Measurements from ENCODE around the gene PCSK6.

PCSK6 gene

GRCh38 chr15:101286471-101287114 lies 202.9 kb downstream of the PCSK6 start:
- CTCF ChIA-PET: interaction anchor here (0.6 kb wide), 1 partner anchor 272 kb away, joined by 3 read pairs; no protein-coding TSS in a partner anchor
- POLR2A ChIA-PET: interaction anchor here (4.1 kb wide), 1 partner anchor 7 kb away, joined by 17 read pairs; the partner anchor contains the start of gene SNRPA1
- no peak for DNase-seq (ENCODE audit: extremely low spot score)
- no peak for TF ChIP-seq ZNF384 (IDR thresholded peaks at IDR 0.05)
- TF ChIP-seq BHLHE40 (IDR thresholded peaks at IDR 0.05; ENCODE audit: borderline replicate concordance): no peak
- TF ChIP-seq, protein P1, sequence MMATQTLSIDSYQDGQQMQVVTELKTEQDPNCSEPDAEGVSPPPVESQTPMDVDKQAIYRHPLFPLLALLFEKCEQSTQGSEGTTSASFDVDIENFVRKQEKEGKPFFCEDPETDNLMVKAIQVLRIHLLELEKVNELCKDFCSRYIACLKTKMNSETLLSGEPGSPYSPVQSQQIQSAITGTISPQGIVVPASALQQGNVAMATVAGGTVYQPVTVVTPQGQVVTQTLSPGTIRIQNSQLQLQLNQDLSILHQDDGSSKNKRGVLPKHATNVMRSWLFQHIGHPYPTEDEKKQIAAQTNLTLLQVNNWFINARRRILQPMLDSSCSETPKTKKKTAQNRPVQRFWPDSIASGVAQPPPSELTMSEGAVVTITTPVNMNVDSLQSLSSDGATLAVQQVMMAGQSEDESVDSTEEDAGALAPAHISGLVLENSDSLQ (IDR thresholded peaks at IDR 0.05): no peak
- TF ChIP-seq LEF1 (IDR thresholded peaks at IDR 0.05; ENCODE audit: borderline replicate concordance): no peak
- no peak for TF ChIP-seq FOXM1 (IDR thresholded peaks at IDR 0.05; ENCODE audit: borderline replicate concordance)
- TF ChIP-seq L3MBTL2 (conservative IDR thresholded peaks at IDR 0.05): no peak
- no peak for TF ChIP-seq NFRKB (IDR thresholded peaks at IDR 0.05)
- TF ChIP-seq ARNT (IDR thresholded peaks at IDR 0.05): no peak
- TF ChIP-seq CTBP1 (IDR thresholded peaks at IDR 0.05; ENCODE audit: borderline replicate concordance): no peak
- TF ChIP-seq SP1 (IDR thresholded peaks at IDR 0.05): no peak
- no peak for TF ChIP-seq FOXK2 (IDR thresholded peaks at IDR 0.05)
- TF ChIP-seq ELF4 (IDR thresholded peaks at IDR 0.05): no peak

GRCh38 chr15:101283931-101284330 lies 205.6 kb downstream of the PCSK6 start:
- POLR2A ChIA-PET: interaction anchor here (4.1 kb wide), 1 partner anchor 10 kb away, joined by 17 read pairs; the partner anchor contains the start of gene SNRPA1
- no peak for DNase-seq (ENCODE audit: extremely low spot score)
- CTCF ChIA-PET: interaction anchor here (0.7 kb wide), 1 partner anchor 357 kb away, joined by 3 read pairs; no protein-coding TSS in a partner anchor
- TF ChIP-seq NFRKB (IDR thresholded peaks at IDR 0.05): no peak
- TF ChIP-seq L3MBTL2 (conservative IDR thresholded peaks at IDR 0.05): no peak

DNA sequence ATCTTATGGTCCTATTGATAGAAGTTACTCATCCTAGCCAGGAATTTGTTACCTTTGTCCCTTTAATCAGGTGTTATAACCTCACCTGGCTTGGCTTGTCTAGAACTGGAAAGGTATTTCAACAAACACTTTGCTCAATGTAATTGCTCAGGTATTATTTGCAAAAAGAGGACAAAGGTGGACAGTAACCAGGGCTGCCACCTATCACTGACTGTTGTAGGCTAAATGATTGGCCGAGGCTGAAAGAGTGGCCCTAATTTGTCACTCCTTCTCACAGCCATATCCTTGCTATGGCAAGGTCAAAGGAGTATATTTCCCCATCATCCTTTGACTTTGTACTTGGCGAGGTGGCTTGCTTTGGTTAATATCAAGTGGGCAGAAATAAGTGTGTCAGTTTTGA lies 209.5 kb downstream of the PCSK6 start:
- POLR2A ChIA-PET: interaction anchor here (1.0 kb wide), 1 partner anchor 15 kb away, joined by 4 read pairs; the partner anchor contains the start of gene SNRPA1
- no peak for DNase-seq (ENCODE audit: extremely low spot score)
- CTCF ChIA-PET: interaction anchor here (3.2 kb wide), 1 partner anchor 8 kb away, joined by 21 read pairs; no protein-coding TSS in a partner anchor
- TF ChIP-seq SP1 (IDR thresholded peaks at IDR 0.05) (no peak), ARNT (IDR thresholded peaks at IDR 0.05) (no peak), NFRKB (IDR thresholded peaks at IDR 0.05) (no peak), TARDBP (IDR thresholded peaks at IDR 0.05) (no peak), BHLHE40 (IDR thresholded peaks at IDR 0.05; ENCODE audit: borderline replicate concordance) (no peak)

GRCh38 chr15:101277943-101278564 lies 211.5 kb downstream of the PCSK6 start:
- ChIA-PET CTCF (interaction anchor here (1.1 to 3.2 kb wide), 2 partner anchors 10 to 15 kb away, joined by 5 to 21 read pairs; no protein-coding TSS in a partner anchor), POLR2A (interaction anchor here (0.8 kb wide), 1 partner anchor 17 kb away, joined by 4 read pairs; the partner anchor contains the start of gene SNRPA1)
- TF ChIP-seq FOXM1 (IDR thresholded peaks at IDR 0.05; ENCODE audit: borderline replicate concordance): no peak
- TF ChIP-seq FOXA1 (IDR thresholded peaks at IDR 0.05): no peak
- TF ChIP-seq SUZ12 (IDR thresholded peaks at IDR 0.05): no peak
- TF ChIP-seq NFRKB (IDR thresholded peaks at IDR 0.05): no peak
- no peak for TF ChIP-seq FOXK2 (IDR thresholded peaks at IDR 0.05)
- no peak for TF ChIP-seq L3MBTL2 (conservative IDR thresholded peaks at IDR 0.05)
- no peak for TF ChIP-seq ARNT (IDR thresholded peaks at IDR 0.05)
- TF ChIP-seq, protein P1 (IDR thresholded peaks at IDR 0.05): no peak
- TF ChIP-seq SP1 (IDR thresholded peaks at IDR 0.05): no peak
- no peak for TF ChIP-seq TARDBP (IDR thresholded peaks at IDR 0.05)
- no peak for TF ChIP-seq ZNF384 (IDR thresholded peaks at IDR 0.05)
- no peak for TF ChIP-seq LEF1 (IDR thresholded peaks at IDR 0.05; ENCODE audit: borderline replicate concordance)
- TF ChIP-seq ELF4 (IDR thresholded peaks at IDR 0.05): no peak
- no peak for TF ChIP-seq BHLHE40 (IDR thresholded peaks at IDR 0.05; ENCODE audit: borderline replicate concordance)
- no peak for TF ChIP-seq CTBP1 (IDR thresholded peaks at IDR 0.05; ENCODE audit: borderline replicate concordance)
- no peak for TF ChIP-seq HDGF (IDR thresholded peaks at IDR 0.05; ENCODE audit: borderline replicate concordance)
- no peak for DNase-seq (ENCODE audit: extremely low spot score)

GRCh38 chr15:101277038-101277822 lies 212.3 kb downstream of the PCSK6 start, which contains the start of gene SELENOS:
Gene SELENOS, minus strand, starts transcription at chr15:101277485. Its CDS starts 68 bp downstream, at chr15:101277417.
- peak; percentile 96 for DNase-seq (ENCODE audit: extremely low spot score)
- no peak for TF ChIP-seq FOXK2 (IDR thresholded peaks at IDR 0.05)
- TF ChIP-seq LEF1 (IDR thresholded peaks at IDR 0.05; ENCODE audit: borderline replicate concordance): peak; percentile 27; the same call in 1 of the 2 replicates
- CTCF ChIA-PET: interaction anchor here (1.0 to 3.2 kb wide), 2 partner anchors 11 to 265 kb away, joined by 6 to 21 read pairs; no protein-coding TSS in a partner anchor
- POLR2A ChIA-PET: interaction anchor here (1.0 kb wide), 1 partner anchor 17 kb away, joined by 3 read pairs; no protein-coding TSS in a partner anchor

DNA sequence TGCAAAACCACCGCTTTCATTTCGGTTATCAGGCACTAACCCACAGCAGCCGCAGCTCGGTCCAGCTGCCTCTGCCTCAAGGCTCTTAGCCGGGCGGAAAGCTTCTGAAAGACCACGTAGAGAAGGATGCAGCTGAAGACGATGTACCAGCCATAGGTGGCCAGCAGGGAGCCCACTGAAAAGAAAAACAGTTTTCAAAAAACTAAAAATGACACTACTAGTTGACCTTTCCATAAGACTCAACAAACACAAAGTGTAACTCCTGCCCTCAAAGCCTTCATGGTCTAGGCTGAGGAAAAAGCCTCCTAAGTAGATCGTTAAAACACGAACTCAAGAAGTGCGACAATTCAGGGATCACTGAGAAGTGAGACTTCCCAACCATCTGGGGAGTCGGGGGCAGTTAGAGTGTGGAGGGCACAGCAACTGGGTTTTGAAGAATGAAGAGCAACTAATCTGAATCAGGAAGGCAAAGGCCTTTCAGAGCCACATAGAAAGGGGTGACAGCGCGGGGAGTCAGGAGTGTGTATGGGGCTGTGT lies 212.9 kb downstream of the PCSK6 start:
- CTCF ChIA-PET: interaction anchor here (0.7 to 1.0 kb wide), 3 partner anchors 17 to 365 kb away, joined by 3 to 6 read pairs (median 3); no protein-coding TSS in a partner anchor
- peak; percentile 56 for DNase-seq (ENCODE audit: extremely low spot score)
- POLR2A ChIA-PET: interaction anchor here (1.0 kb wide), 1 partner anchor 18 kb away, joined by 3 read pairs; no protein-coding TSS in a partner anchor
- TF ChIP-seq FOXA1 (IDR thresholded peaks at IDR 0.05) (no peak), NFRKB (IDR thresholded peaks at IDR 0.05) (no peak), L3MBTL2 (conservative IDR thresholded peaks at IDR 0.05) (no peak), LEF1 (IDR thresholded peaks at IDR 0.05; ENCODE audit: borderline replicate concordance) (no peak), BHLHE40 (IDR thresholded peaks at IDR 0.05; ENCODE audit: borderline replicate concordance) (no peak)
